Esophagus squamous epithelium (tissue), 5 donors: ENCODE results near the gene NEMP1. TPM values are rescaled to one million over a fixed set of nuclear protein-coding genes. Genes with fewer than 3 reads are reported as not detected.

Source experiments
- DNase-seq: peaks from one replicate; lab custom pipeline; 2025; lab: John Stamatoyannopoulos, UW
- H3K27ac ChIP-seq, 4 donors: fragments of 200-600 bp; sonication (generic); one replicate each; pipeline ENCODE4 v1.5.1; 2016 to 2019; ENCODE audit warnings: mild to moderate bottlenecking in 1 of 4
- H3K27me3 ChIP-seq, 4 donors: fragments of 200-600 bp; sonication (generic); 1 replicate in 3 of 4; 2 replicates in 1 of 4; pipeline versions ENCODE4 v1.5.1 to v1.6.0; 2017 to 2021; ENCODE audit warnings: antibody characterized with exemption in 1 of 4
- H3K36me3 ChIP-seq, 3 donors: fragments of 200-600 bp; sonication (generic); one replicate each; pipeline ENCODE4 v1.5.1; 2016 to 2019
- H3K4me1 ChIP-seq, 3 donors: fragments of 200-600 bp; sonication (generic); one replicate each; pipeline ENCODE4 v1.5.1; 2017 to 2019
- H3K4me3 ChIP-seq, 4 donors: fragments of 200-600 bp; sonication (generic); 1 replicate in 3 of 4; 2 replicates in 1 of 4; pipeline ENCODE4 v1.5.1; 2016 to 2019; ENCODE audit warnings: mild to moderate bottlenecking in 2 of 4, moderate library complexity in 1 of 4
- H3K9me3 ChIP-seq, 3 donors: fragments of 200-600 bp; sonication (generic); one replicate each; pipeline ENCODE4 v1.5.1; 2016 to 2019
- CTCF ChIP-seq, 6 experiments: fragments of 450-650 bp in 4 of 6; fragments of 200-600 bp in 2 of 6; sonication (generic) in 2 of 6; IDR thresholded peaks; one replicate each; pipeline ENCODE4 v1.5.1; 2016 to 2019; ENCODE audit warnings: antibody characterized with exemption in 6 of 6, mild to moderate bottlenecking in 4 of 6, moderate library complexity in 4 of 6
- POLR2A ChIP-seq, 4 donors: fragments of 450-650 bp; IDR thresholded peaks; one replicate each; pipeline ENCODE4 v1.6.1; 2017; ENCODE audit warnings: antibody characterized with exemption in 4 of 4, mild to moderate bottlenecking in 4 of 4, moderate library complexity in 3 of 4
- WGBS, 2 donors: methylation state at CpG; one replicate each; pipeline ENCODE4 v1.1.5; 2018; 5-methylcytosine and 5-hydroxymethylcytosine counted together
- intact Hi-C: fragments of 100-400 bp; cut with DNase I; formaldehyde crosslinking; loops from one replicate; pipeline ENCODE4 v1.15.0; 2022
- total RNA-seq, 4 donors: library from RNA; depleted of rRNA; stranded (reverse); fragments of >200 nt; gene quantifications; one replicate each; pipeline ENCODE4 v1.1.0, GENCODE V29; 2016
- donor health status: DM: yes; HTN: yes; CAD: no.

NEMP1 gene
- total RNA-seq, 4 donors from 2014 or later: 4.1 to 7.6 (median 6.7) TPM

- peak in 2 of 4 donors; percentile 42 to 58 for TF ChIP-seq POLR2A (IDR thresholded peaks at IDR 0.05)
- no peak for TF ChIP-seq CTCF (IDR thresholded peaks at IDR 0.05)
- WGBS, 2 donors: 0 to 1% methylated on average over 16 to 25 of the region's 45 CpGs
- Histone ChIP-seq H3K27me3 (no peaks in the 10 kb centered on the region), H3K27ac (peak overlapping the region; percentile 88 to 100 (median 98)), H3K36me3 (peaks cover 3 to 33% (median 18%) of the 10 kb centered on the region in 3 donors), H3K9me3 (no peaks in the 10 kb centered on the region), H3K4me1 (peaks cover 48 to 86% (median 50%) of the 10 kb centered on the region in 3 donors), H3K4me3 (peak overlapping the region; percentile 85 to 93 (median 86))
- intact Hi-C loops: no loop called here
- no peak for DNase-seq
Observed at GRCh38 chr12:57089271-57090245, 11.0 kb upstream of the NEMP1 start.

- peaks cover 3 to 27% (median 18%) of the 10 kb centered on the region in 3 donors for H3K36me3 ChIP-seq
- H3K9me3 ChIP-seq: no peaks in the 10 kb centered on the region
- 0% methylated on average over 13 of the region's 91 CpGs; no CpG with 5 or more reads in 1 of the 2 donors for WGBS, 2 donors
- intact Hi-C loops: no loop called here
- H3K27ac ChIP-seq: peak within 1 kb of the TSS; percentile 88 to 100 (median 98)
- DNase-seq: peak; percentile 79
- H3K4me1 ChIP-seq: peaks cover 39 to 77% (median 40%) of the 10 kb centered on the region in 3 donors
- peak within 1 kb of the TSS; percentile 85 to 93 (median 86) for H3K4me3 ChIP-seq
- peak in 1 of 6 experiments; percentile 8 for TF ChIP-seq CTCF (IDR thresholded peaks at IDR 0.05)
- peak in 2 of 4 donors; percentile 74 to 87 for TF ChIP-seq POLR2A (IDR thresholded peaks at IDR 0.05)
- H3K27me3 ChIP-seq: no peaks in the 10 kb centered on the region
Observed at GRCh38 chr12:57088354-57089270, 10.0 kb upstream of the NEMP1 start, which contains the start of gene NAB2. NAB2 (plus strand) TSS chr12:57089114; CDS start chr12:57089272, 158 bp downstream.

DNA sequence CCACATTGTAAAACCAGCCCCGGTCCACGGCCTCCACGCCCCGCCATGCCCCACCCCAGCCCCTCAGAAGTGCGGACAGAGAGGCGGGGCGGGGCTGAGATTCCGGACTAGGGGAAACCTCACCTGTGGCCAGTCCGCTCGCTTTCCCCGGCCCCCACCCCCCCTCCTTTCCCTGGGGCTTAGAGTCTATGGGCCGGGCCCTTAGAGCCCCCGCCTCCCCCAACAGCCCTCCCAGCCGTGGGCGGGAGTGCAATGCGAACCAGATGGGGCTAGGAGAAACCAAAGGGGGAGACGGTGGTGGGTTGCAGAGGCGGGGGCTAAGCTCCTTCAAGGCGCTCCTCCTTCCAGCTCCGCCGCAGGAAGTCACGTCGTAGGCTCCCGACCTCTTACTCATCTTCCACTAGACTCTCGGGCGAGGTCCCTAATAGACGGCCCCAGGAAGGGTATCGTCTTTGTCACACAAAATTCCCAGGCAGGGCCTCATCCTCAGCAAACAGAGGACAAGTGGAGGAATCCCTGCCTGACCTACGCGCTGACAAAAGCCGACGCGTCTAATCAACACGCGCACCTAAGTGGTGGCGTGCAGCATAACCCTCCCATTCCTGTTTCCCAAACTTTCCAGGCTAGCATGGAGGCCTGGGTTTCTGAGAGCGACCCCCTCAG, 9.2 kb upstream of the NEMP1 start:
- WGBS, 2 donors: 0 to 1% methylated on average over 15 to 18 of the region's 37 CpGs
- H3K4me1 ChIP-seq: peaks cover 32 to 69% (median 34%) of the 10 kb centered on the region in 3 donors
- peak overlapping the region; percentile 88 to 100 (median 98) for H3K27ac ChIP-seq
- intact Hi-C loops: no loop called here
- peak overlapping the region; percentile 85 to 93 (median 86) for H3K4me3 ChIP-seq
- peaks cover 3 to 19% (median 11%) of the 10 kb centered on the region in 3 donors for H3K36me3 ChIP-seq
- no peaks in the 10 kb centered on the region for H3K9me3 ChIP-seq
- DNase-seq: peak; percentile 53
- H3K27me3 ChIP-seq: no peaks in the 10 kb centered on the region
- TF ChIP-seq CTCF (IDR thresholded peaks at IDR 0.05) (no peak), POLR2A (IDR thresholded peaks at IDR 0.05) (peak in 2 of 4 donors; percentile 40 to 52)

- no peaks in the 10 kb centered on the region for H3K9me3 ChIP-seq
- H3K4me1 ChIP-seq: peaks cover 25 to 62% (median 27%) of the 10 kb centered on the region in 3 donors
- peak overlapping the region; percentile 88 to 100 (median 98) for H3K27ac ChIP-seq
- TF ChIP-seq POLR2A (IDR thresholded peaks at IDR 0.05) (peak in 2 of 4 donors; percentile 74 to 76), CTCF (IDR thresholded peaks at IDR 0.05) (no peak)
- H3K27me3 ChIP-seq: no peaks in the 10 kb centered on the region
- peak overlapping the region; percentile 85 to 93 (median 86) for H3K4me3 ChIP-seq
- 0% methylated on average over 12 to 24 of the region's 52 CpGs for WGBS, 2 donors
- peak; percentile 61 for DNase-seq
- H3K36me3 ChIP-seq: peaks cover 0 to 13% (median 5%) of the 10 kb centered on the region in 3 donors
- intact Hi-C loops: no loop called here
Observed at GRCh38 chr12:57087010-57087690, 8.6 kb upstream of the NEMP1 start.
